H1 (cell line): Measurements from ENCODE around the gene EXD2. TPM values are rescaled to one million over a fixed set of nuclear protein-coding genes. Genes with fewer than 3 reads are reported as not detected.

Experiments used
- CTCF ChIA-PET: fragments of 300-600 bp; sonication (Branson Sonifier 250); formaldehyde crosslinking; loops from one replicate; lab custom pipeline; 2021; ENCODE audit not compliant: partially characterized antibody; lab: Charles Lee
- POLR2A ChIA-PET: fragments of 300-600 bp; sonication (Branson Sonifier 250); formaldehyde crosslinking; loops from one replicate; lab custom pipeline; 2021; ENCODE audit warnings: inconsistent platforms; ENCODE audit not compliant: partially characterized antibody; lab: Charles Lee
- DNase-seq, 2 experiments: peaks; one replicate each; pipeline versions ENCODE4 v3.0.0 to v3.0.0-alpha.2; 2010 to 2022; ENCODE audit warnings: low spot score in 2 of 2, low read depth in 1 of 2, mixed read lengths in 1 of 2
- FAIRE-seq: peaks from 2 replicates; lab custom pipeline; 2011; peaks lifted over from hg19 to GRCh38; lab: Jason Lieb, UNC
- H2AFZ ChIP-seq: 2 replicates; pipeline ENCODE4 v1.8.1; 2012; ENCODE audit warnings: low read length, inconsistent platforms
- H2AK5ac ChIP-seq: 2 replicates; pipeline ENCODE4 v1.6.1; 2013; ENCODE audit warnings: low read depth, low read length
- H2BK120ac ChIP-seq: replicated peaks from 2 replicates; pipeline ENCODE3; 2013; ENCODE audit warnings: low read depth, low read length, inconsistent platforms
- H2BK12ac ChIP-seq: 2 replicates; pipeline ENCODE4 v1.6.1; 2013; ENCODE audit warnings: low read depth, low read length
- H2BK15ac ChIP-seq: 2 replicates; pipeline ENCODE4 v1.6.1; 2013; ENCODE audit warnings: low read length
- H2BK20ac ChIP-seq: 2 replicates; pipeline ENCODE4 v1.6.1; 2013; ENCODE audit warnings: low read length
- H2BK5ac ChIP-seq: 2 replicates; pipeline ENCODE4 v1.6.1; 2013; ENCODE audit warnings: low read depth, low read length
- H3K14ac ChIP-seq: 2 replicates; pipeline ENCODE4 v1.6.1; 2013; ENCODE audit warnings: inconsistent platforms; ENCODE audit not compliant: insufficient read length
- H3K18ac ChIP-seq: 2 replicates; pipeline ENCODE4 v1.6.1; 2013; ENCODE audit warnings: low read length; ENCODE audit errors: extremely low read depth
- H3K23ac ChIP-seq: 2 replicates; pipeline ENCODE4 v1.6.1; 2013; ENCODE audit warnings: inconsistent platforms; ENCODE audit not compliant: insufficient read length
- H3K23me2 ChIP-seq: 2 replicates; pipeline ENCODE4 v1.6.1; 2013; ENCODE audit warnings: low read depth, low read length
- H3K27ac ChIP-seq: 2 replicates; pipeline ENCODE4 v1.6.1; 2011; ENCODE audit warnings: low read depth, low read length, inconsistent platforms
- H3K27me3 ChIP-seq, 4 experiments: replicated peaks in 1 of 4; 1 replicate in 1 of 4; 2 replicates in 3 of 4; pipeline versions ENCODE4 v1.6.1 to v1.8.1; 2011 to 2013; ENCODE audit warnings: low read length in 3 of 4, mild to moderate bottlenecking in 3 of 4, inconsistent platforms in 2 of 4, mixed read lengths in 2 of 4, moderate library complexity in 1 of 4; ENCODE audit not compliant: control insufficient read depth in 3 of 4, insufficient read depth in 3 of 4; ENCODE audit errors: extremely low read depth in 1 of 4
- H3K36me3 ChIP-seq, 4 experiments: 2 replicates each; pipeline versions ENCODE4 v1.6.1 to v1.8.1; 2011 to 2013; ENCODE audit warnings: mild to moderate bottlenecking in 4 of 4, low read length in 3 of 4, moderate library complexity in 2 of 4, control low read depth in 1 of 4, inconsistent platforms in 1 of 4; ENCODE audit not compliant: insufficient read depth in 4 of 4, control insufficient read depth in 2 of 4
- H3K4ac ChIP-seq: replicated peaks from 2 replicates; pipeline ENCODE3; 2013; ENCODE audit warnings: low read length, low read depth, mixed read lengths, inconsistent platforms; ENCODE audit not compliant: insufficient read length
- H3K4me1 ChIP-seq, 4 experiments: replicated peaks in 1 of 4; 1 replicate in 1 of 4; 2 replicates in 3 of 4; pipeline versions ENCODE4 v1.6.1 to v1.8.1; 2011 to 2013; ENCODE audit warnings: low read length in 3 of 4, inconsistent platforms in 2 of 4, mixed read lengths in 1 of 4; ENCODE audit not compliant: insufficient read depth in 4 of 4, control insufficient read depth in 3 of 4
- H3K4me2 ChIP-seq, 2 experiments: 2 replicates each; pipeline versions ENCODE4 v1.6.1 to v1.8.1; 2011 to 2013; ENCODE audit warnings: low read depth in 2 of 2, low read length in 2 of 2, control low read depth in 1 of 2, inconsistent platforms in 1 of 2, mild to moderate bottlenecking in 1 of 2; ENCODE audit not compliant: insufficient read depth in 1 of 2
- H3K4me3 ChIP-seq, 4 experiments: fragments of 200-600, 300-600 bp in 1 of 4; sonication (generic), shearing (Covaris generic), sonication (Bioruptor Twin) in 1 of 4; 2 replicates each; pipeline versions ENCODE4 v1.5.1 to v1.8.1; 2011 to 2016; ENCODE audit warnings: low read length in 4 of 4, low read depth in 3 of 4, control low read depth in 2 of 4, inconsistent platforms in 2 of 4, mild to moderate bottlenecking in 2 of 4, mixed read lengths in 1 of 4, moderate library complexity in 1 of 4; ENCODE audit not compliant: insufficient read depth in 2 of 4; ENCODE audit errors: extremely low read depth in 1 of 4
- H3K56ac ChIP-seq: replicated peaks from 2 replicates; pipeline ENCODE3; 2013; ENCODE audit warnings: low read depth, mild to moderate bottlenecking, mixed read lengths, low read length, inconsistent platforms; ENCODE audit not compliant: insufficient read length
- H3K79me1 ChIP-seq: 2 replicates; pipeline ENCODE4 v1.6.1; 2013; ENCODE audit warnings: low read depth, low read length, control low read depth
- H3K79me2 ChIP-seq, 2 experiments: 2 replicates each; pipeline versions ENCODE4 v1.6.1 to v1.8.1; 2012 to 2013; ENCODE audit warnings: low read length in 2 of 2, mild to moderate bottlenecking in 2 of 2, inconsistent platforms in 1 of 2; ENCODE audit not compliant: insufficient read depth in 2 of 2, control insufficient read depth in 1 of 2
- H3K9ac ChIP-seq, 4 experiments: replicated peaks in 1 of 4; 1 replicate in 1 of 4; 2 replicates in 3 of 4; pipeline versions ENCODE4 v1.6.1 to v1.8.1; 2011 to 2013; ENCODE audit warnings: low read depth in 3 of 4, low read length in 3 of 4, control low read depth in 2 of 4, mild to moderate bottlenecking in 2 of 4, moderate library complexity in 2 of 4, inconsistent platforms in 1 of 4; ENCODE audit errors: extremely low read depth in 1 of 4
- H3K9me3 ChIP-seq, 2 experiments: 2 replicates each; pipeline versions ENCODE4 v1.6.1 to v1.8.1; 2012 to 2013; ENCODE audit warnings: mild to moderate bottlenecking in 2 of 2, moderate library complexity in 2 of 2, control low read depth in 1 of 2, inconsistent platforms in 1 of 2, low read depth in 1 of 2, low read length in 1 of 2, mixed read lengths in 1 of 2; ENCODE audit not compliant: insufficient read depth in 2 of 2
- H4K20me1 ChIP-seq, 2 experiments: replicated peaks in 1 of 2; 2 replicates each; pipeline versions ENCODE3 to v1.8.1; 2011 to 2013; ENCODE audit warnings: inconsistent platforms in 2 of 2, low read length in 2 of 2, mild to moderate bottlenecking in 1 of 2; ENCODE audit not compliant: insufficient read depth in 2 of 2, control insufficient read depth in 1 of 2
- H4K5ac ChIP-seq: 2 replicates; pipeline ENCODE4 v1.6.1; 2013; ENCODE audit warnings: low read length, low read depth, mixed read lengths, inconsistent platforms; ENCODE audit not compliant: insufficient read length
- H4K8ac ChIP-seq: 2 replicates; pipeline ENCODE4 v1.8.0; 2013; ENCODE audit warnings: mild to moderate bottlenecking, moderate library complexity, low read length, inconsistent platforms; ENCODE audit not compliant: insufficient read depth; ENCODE audit errors: extremely low read depth
- H4K91ac ChIP-seq: replicated peaks from 2 replicates; pipeline ENCODE3; 2013; ENCODE audit warnings: low read length, mixed read lengths, inconsistent platforms; ENCODE audit not compliant: insufficient read length
- RAD21 ChIP-seq, 2 experiments: IDR thresholded peaks in 1 of 2; conservative IDR thresholded peaks in 1 of 2; 2 replicates each; pipeline ENCODE4 v1.6.1; 2011; ENCODE audit warnings: low read depth in 2 of 2, low read length in 2 of 2, improper control_type of control experiment in 1 of 2, inconsistent platforms in 1 of 2, mild to moderate bottlenecking in 1 of 2, moderate library complexity in 1 of 2
- RNF2 ChIP-seq: fragments of 200-900, 300-1000 bp; sonication (generic); IDR thresholded peaks from 2 replicates; pipeline ENCODE4 v1.7.1; 2016; ENCODE audit warnings: borderline replicate concordance, low read depth, mild to moderate bottlenecking, antibody characterized with exemption, low read length; ENCODE audit not compliant: poor library complexity, severe bottlenecking; ENCODE audit errors: missing control alignments
- WGBS, 2 experiments: shearing (Covaris generic) in 1 of 2; methylation state at CpG; one replicate each; pipeline versions ENCODE4 v1.1.6 to v1.1.7; 2013 to 2015; ENCODE audit warnings: low lambda C conversion rate in 2 of 2, mixed read lengths in 2 of 2, inconsistent platforms in 1 of 2, low coverage in 1 of 2, missing lambda C conversion rate in 1 of 2; ENCODE audit not compliant: insufficient replicate concordance in 2 of 2, insufficient coverage in 1 of 2, insufficient read length in 1 of 2; ENCODE audit errors: extremely low coverage in 1 of 2, missing lambda C conversion rate in 1 of 2; 5-methylcytosine and 5-hydroxymethylcytosine counted together
- polyA plus RNA-seq, 7 experiments: library from polyadenylated mRNA; depleted of rRNA in 3 of 7; stranded (reverse) in 5 of 7; unstranded in 2 of 7; fragments of >200 nt in 5 of 7; fragments of 200-250 nt in 2 of 7; gene quantifications; 1 replicate in 5 of 7; 2 replicates in 1 of 7; 4 replicates in 1 of 7; pipeline versions ENCODE4 v1.2.1 to v1.2.3, GENCODE V29; 2011 to 2013; ENCODE audit warnings: missing spikeins in 2 of 7, mixed read lengths in 2 of 7
- total RNA-seq: library from RNA; stranded (reverse); fragmentation: NEBNext Ultra II Directional; extraction: Animal tissue kit (Norgen Biotek cat#: 25700); gene quantifications from 2 replicates; pipeline ENCODE4 v1.2.1, GENCODE V29; 2021
- TF ChIP-seq, protein P1 (sequence below), 3 experiments: IDR thresholded peaks; 1 replicate in 2 of 3; 2 replicates in 1 of 3; pipeline versions ENCODE4 v1.5.1 to v1.6.1; 2011; ENCODE audit warnings: low read length in 3 of 3, mild to moderate bottlenecking in 3 of 3, inconsistent platforms in 2 of 3, low read depth in 1 of 3, moderate library complexity in 1 of 3; ENCODE audit not compliant: insufficient read depth in 1 of 3; ENCODE audit errors: control extremely low read depth in 1 of 3

EXD2 gene
- total and polyA plus RNA-seq, 2 of the 8 experiments (the other 6 are each of a cell fraction or from before 2014, with no cell fraction given): 11.9 to 25.9 TPM

DNA sequence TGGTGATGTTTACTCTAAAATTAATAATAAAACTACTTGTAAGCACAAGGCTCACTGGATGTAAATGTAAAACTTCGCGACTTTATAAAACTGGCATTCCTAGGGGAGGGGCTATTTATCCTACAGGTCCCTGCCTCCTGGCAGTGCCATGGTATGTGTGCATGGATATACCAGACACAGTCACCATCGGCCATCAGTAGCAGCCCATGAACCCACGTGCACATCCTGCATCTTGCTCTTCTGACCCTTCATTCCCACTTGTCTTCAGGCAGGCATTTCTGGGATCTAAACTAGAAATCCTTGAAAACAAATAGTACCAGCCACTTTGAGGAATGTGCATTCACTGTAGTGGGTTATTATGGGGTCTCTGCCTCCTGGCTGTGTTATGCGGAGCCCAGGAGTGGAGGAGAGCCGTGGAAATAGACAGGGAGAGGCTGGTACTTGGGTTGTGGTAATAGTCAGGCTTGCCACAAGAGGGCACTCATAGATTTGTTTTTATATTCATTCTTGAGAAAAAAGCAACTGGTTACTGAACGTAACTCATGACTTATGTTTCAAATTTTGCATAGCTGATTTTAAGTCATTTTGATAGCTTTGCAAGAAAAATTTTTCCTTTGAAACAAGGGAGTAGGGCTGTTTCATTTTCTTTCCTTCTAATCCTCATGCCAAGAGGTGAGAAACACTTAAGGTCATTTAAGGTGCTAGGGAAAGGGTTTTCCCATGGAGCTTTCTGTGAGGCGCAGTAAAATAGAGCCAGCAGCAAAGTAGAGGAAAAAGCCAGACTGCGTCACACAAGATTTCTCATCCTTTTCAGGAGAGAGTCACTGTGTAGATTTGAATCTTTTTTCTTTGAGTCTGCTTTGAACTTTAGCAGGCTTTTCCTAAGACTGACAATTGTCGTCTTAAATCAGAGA is 51.3 kb downstream of the EXD2 start:
- ChIA-PET CTCF (interaction anchor here (0.7 to 6.2 kb wide), 57 partner anchors 9 to 244 kb away, joined by 3 to 130 read pairs (median 5); partner anchors contain the start of genes ERH and GALNT16), POLR2A (interaction anchor here (0.6 to 1.1 kb wide), 2 partner anchors 155 to 289 kb away, joined by 3 read pairs; partner anchors contain the start of genes ERH and SLC39A9)
- H4K5ac ChIP-seq: no peak overlapping the region
- FAIRE-seq (peak; percentile 82), DNase-seq (peak in 1 of 2 experiments; percentile 70)
- H2BK120ac ChIP-seq: no peak overlapping the region
- no peak overlapping the region for H2BK20ac ChIP-seq
- H4K8ac ChIP-seq: no peak overlapping the region
- no peaks in the 10 kb centered on the region for H3K79me2 ChIP-seq
- no peak overlapping the region for H3K4ac ChIP-seq
- H3K36me3 ChIP-seq: peaks cover 4 to 24% (median 8%) of the 10 kb centered on the region in 4 experiments; a peak in 6 of 8 replicates
- no peak overlapping the region for H3K27ac ChIP-seq
- no peak overlapping the region for H3K56ac ChIP-seq
- H4K91ac ChIP-seq: no peak overlapping the region
- no peak overlapping the region for H3K4me2 ChIP-seq
- H3K18ac ChIP-seq: no peak overlapping the region
- H3K4me3 ChIP-seq: no peak overlapping the region
- H3K79me1 ChIP-seq: no peaks in the 10 kb centered on the region
- WGBS, 2 experiments: 81% methylated on average over 10 of the region's 10 CpGs; no CpG with 5 or more reads in 1 of the 2 experiments
- H3K23me2 ChIP-seq: no peaks in the 10 kb centered on the region
- no peak overlapping the region for H2BK15ac ChIP-seq
- H3K27me3 ChIP-seq: no peaks in the 10 kb centered on the region
- no peak overlapping the region for H3K14ac ChIP-seq
- H4K20me1 ChIP-seq: peaks cover 0 to 1% of the 10 kb centered on the region in 2 experiments
- H2AK5ac ChIP-seq: no peak overlapping the region
- no peaks in the 10 kb centered on the region for H3K9me3 ChIP-seq
- H2AFZ ChIP-seq: no peak overlapping the region
- no peak overlapping the region for H2BK12ac ChIP-seq
- H2BK5ac ChIP-seq: no peak overlapping the region
- TF ChIP-seq RAD21 (IDR thresholded peaks at IDR 0.05 in 1 of 2, conservative IDR thresholded peaks at IDR 0.05 in 1 of 2; ENCODE audit: low read depth in 2 of 2, low read length in 2 of 2) (peak; percentile 75 to 79), RNF2 (no peak)
- TF ChIP-seq, protein P1, sequence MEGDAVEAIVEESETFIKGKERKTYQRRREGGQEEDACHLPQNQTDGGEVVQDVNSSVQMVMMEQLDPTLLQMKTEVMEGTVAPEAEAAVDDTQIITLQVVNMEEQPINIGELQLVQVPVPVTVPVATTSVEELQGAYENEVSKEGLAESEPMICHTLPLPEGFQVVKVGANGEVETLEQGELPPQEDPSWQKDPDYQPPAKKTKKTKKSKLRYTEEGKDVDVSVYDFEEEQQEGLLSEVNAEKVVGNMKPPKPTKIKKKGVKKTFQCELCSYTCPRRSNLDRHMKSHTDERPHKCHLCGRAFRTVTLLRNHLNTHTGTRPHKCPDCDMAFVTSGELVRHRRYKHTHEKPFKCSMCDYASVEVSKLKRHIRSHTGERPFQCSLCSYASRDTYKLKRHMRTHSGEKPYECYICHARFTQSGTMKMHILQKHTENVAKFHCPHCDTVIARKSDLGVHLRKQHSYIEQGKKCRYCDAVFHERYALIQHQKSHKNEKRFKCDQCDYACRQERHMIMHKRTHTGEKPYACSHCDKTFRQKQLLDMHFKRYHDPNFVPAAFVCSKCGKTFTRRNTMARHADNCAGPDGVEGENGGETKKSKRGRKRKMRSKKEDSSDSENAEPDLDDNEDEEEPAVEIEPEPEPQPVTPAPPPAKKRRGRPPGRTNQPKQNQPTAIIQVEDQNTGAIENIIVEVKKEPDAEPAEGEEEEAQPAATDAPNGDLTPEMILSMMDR (IDR thresholded peaks at IDR 0.05; ENCODE audit: control extremely low read depth in 1 of 3, insufficient read depth in 1 of 3, low read depth in 1 of 3, low read length in 3 of 3): peak; percentile 39 to 65 (median 64)
- no peak overlapping the region for H3K23ac ChIP-seq
- H3K9ac ChIP-seq: no peak overlapping the region
- H3K4me1 ChIP-seq: no peaks in the 10 kb centered on the region
